Astrocyte of the spinal cord (primary cell): ENCODE data around the gene MREG.
"Not testable (repeated sequence)": the region's sequence is repeated elsewhere in the genome, so short reads cannot be mapped to it uniquely, and the experiment has no call there.

ENCODE experiments used
- DNase-seq: peaks from one replicate; pipeline ENCODE4 v3.0.0; 2011; ENCODE audit warnings: low read depth, low spot score
- H3K4me3 ChIP-seq: 2 replicates; pipeline ENCODE4 v1.5.1; 2011; ENCODE audit warnings: low read depth, mild to moderate bottlenecking, low read length, moderate library complexity
- in situ Hi-C: cut with HindIII; loops from 2 replicates; pipeline ENCODE4 v1.10.0; 2017; ENCODE audit warnings: low sequenced_read_pairs
- TF ChIP-seq, protein P1 (sequence below): IDR thresholded peaks from 2 replicates; pipeline ENCODE4 v1.5.1; 2012; ENCODE audit warnings: low read depth, mild to moderate bottlenecking, low read length, inconsistent platforms

MREG gene

DNA sequence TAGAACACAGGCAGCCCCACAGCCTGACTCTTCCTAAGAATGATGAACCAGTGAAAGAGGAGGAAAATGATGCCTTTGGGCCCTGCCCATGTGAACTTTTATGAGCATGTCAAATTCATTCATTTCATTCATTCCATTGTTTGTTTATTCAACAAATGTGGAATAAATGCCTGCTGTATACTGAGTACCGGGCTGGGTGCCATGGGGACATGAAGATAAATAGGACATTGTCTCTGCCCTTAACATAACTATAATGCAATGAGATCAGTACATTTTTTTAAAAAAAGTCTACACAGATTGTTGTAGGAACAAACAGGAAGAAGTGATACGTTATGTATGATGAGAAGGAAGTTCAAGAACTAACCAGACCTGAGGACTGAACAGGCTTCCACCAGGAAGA lies 14.7 kb downstream of the MREG start:
- in situ Hi-C loops, result no loop called here
- no peak for DNase-seq
- TF ChIP-seq, protein P1, sequence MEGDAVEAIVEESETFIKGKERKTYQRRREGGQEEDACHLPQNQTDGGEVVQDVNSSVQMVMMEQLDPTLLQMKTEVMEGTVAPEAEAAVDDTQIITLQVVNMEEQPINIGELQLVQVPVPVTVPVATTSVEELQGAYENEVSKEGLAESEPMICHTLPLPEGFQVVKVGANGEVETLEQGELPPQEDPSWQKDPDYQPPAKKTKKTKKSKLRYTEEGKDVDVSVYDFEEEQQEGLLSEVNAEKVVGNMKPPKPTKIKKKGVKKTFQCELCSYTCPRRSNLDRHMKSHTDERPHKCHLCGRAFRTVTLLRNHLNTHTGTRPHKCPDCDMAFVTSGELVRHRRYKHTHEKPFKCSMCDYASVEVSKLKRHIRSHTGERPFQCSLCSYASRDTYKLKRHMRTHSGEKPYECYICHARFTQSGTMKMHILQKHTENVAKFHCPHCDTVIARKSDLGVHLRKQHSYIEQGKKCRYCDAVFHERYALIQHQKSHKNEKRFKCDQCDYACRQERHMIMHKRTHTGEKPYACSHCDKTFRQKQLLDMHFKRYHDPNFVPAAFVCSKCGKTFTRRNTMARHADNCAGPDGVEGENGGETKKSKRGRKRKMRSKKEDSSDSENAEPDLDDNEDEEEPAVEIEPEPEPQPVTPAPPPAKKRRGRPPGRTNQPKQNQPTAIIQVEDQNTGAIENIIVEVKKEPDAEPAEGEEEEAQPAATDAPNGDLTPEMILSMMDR, result no peak
- no peak overlapping the region for H3K4me3 ChIP-seq

DNA sequence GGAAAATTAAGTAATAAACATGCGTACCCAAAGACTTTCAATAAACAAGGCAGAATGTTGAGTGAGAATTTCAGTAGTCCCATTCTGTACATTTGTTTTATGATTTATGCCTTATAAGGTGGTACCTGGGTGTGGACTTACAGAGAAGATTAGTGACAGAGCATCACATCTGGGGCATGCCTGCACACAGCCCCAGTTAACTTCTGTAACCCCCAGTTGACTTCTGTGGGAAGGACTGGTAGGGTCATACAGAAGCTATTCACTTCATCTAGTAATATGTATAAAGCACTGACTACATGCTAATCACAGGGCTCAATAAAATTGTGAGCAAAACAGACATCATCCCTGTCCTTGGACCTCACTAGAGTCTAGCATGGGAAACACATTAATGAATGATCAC lies 16.1 kb downstream of the MREG start:
- no peak overlapping the region for H3K4me3 ChIP-seq
- DNase-seq, result no peak
- TF ChIP-seq, protein P1, result no peak
- in situ Hi-C loops, result no loop called here

DNA sequence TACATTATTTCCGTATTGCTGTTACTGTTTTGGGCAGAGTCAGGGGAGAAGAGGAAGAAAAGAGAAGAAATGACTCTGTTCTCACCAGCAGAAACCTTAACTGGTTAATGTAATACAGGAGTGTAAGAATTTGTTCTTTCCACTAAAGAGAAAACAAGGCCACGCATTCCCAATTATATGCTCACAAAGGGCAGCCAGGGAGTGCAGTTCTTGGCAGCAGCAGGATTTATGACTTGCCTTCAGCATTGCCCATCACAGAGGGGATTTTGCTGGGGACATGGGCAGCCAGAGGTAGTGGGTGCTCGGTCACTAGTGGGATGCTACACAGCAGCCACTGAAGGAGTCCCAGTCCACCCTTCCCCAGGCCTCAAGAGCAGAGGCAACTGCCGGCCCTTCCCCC lies 18.4 kb downstream of the MREG start:
- peak; percentile 46 for DNase-seq
- H3K4me3 ChIP-seq, result no peak overlapping the region
- in situ Hi-C loops, result no loop called here
- TF ChIP-seq, protein P1, result no peak

DNA sequence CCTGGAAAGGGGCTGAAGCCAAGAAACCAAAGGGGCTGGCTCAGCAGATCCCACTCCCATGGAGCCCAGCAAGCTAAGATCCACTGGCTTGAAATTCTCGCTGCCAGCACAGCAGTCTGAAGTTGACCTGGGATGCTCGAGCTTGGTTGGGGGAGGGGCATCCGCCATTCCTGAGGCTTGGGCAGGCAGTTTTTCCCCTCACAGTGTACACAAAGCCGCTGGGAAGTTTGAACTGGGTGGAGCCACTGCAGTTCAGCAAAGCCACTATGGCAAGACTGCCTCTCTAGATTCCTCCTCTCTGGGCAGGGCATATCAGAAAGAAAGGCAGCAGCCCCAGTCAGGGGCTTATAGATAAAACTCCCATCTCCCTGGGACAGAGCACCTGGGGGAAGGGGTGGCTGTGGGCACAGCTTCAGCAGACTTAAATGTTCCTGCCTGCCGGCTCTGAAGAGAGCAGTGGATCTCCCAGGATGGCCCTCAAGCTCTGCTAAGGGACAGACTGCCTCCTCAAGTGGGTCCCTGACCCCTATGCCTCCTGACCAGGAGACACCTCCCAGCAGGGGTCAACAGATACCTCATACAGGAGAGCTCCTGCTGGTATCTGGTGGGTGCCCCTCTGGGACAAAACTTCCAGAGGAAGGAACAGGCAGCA lies 24.7 kb downstream of the MREG start:
- in situ Hi-C loops, DNase-seq, H3K4me3 ChIP-seq: not testable (repeated sequence)

DNA sequence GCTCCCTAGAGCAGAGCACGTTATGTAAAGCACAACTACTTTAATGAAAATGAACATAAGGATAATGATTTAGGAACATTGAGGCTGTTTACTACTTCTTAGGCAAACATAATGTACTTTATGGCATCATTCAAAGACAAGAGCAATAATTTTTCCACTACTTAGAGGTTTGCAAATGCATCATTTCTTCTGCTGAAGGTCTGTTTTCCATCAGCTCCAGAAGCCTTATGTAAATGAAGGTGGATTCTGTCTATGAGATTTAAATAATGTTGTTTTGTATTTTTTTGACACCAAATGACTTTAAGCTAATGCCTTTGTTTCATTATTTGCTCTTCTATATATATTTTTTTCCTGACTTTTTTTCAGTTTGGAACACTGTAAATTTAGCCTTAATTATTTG lies 28.1 kb downstream of the MREG start:
- no peak for DNase-seq
- TF ChIP-seq, protein P1, result no peak
- in situ Hi-C loops, result no loop called here
- no peak overlapping the region for H3K4me3 ChIP-seq

DNA sequence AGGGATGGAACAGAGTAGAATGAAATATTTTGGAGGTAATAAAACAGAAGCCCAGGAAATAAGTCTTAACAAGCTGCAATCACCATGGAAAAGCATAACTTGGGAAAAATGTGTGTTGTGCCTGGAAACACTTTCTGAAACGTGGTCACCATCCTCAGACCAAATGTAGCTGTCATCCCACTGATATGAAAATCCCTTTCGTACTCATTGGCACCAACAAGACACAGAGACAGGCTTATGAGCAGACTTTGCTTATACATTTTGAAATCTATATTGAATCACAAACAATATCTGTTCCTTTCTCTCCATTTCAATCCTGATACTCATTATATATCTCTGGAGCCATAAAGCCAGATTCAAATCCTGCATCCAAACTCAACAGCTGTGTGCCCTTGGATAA lies 28.7 kb downstream of the MREG start:
- DNase-seq, result no peak
- in situ Hi-C loops, result no loop called here
- no peak overlapping the region for H3K4me3 ChIP-seq
- TF ChIP-seq, protein P1, result no peak

DNA sequence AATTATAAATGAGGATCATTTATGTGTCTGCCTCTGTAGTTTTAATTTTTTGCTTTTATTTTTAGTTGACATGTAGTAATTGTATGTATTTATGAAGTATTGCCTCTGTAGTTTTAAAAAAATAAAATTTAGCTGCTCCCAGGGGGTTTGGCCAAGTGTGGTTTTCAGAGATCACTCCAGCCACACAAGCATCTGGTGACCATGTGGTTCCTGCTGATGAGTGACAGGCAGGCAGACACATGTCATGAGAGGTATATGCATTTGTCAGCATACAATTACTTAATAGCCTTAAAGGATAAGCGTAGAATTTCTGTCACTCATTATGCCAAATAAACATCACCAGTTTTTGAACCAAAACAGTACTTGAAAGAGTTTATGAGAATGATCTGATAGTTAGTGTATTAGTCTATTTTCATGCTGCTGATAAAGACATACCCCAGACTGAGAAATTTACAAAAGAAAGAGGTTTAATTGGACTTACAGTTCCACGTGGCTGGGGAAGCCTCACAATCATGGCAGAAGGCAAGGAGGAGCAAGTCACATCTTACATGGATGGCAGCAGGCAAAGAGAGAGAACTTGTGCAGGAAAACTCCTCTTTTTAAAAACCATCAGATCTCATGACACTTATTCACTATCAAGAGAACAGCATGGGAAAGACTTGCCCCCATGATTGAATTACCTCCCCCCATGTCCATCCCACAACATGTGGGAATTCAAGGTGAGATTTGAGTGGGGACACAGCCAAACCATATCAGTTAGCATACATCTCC lies 29.6 kb downstream of the MREG start:
- TF ChIP-seq, protein P1, result no peak
- in situ Hi-C loops, result no loop called here
- no peak for DNase-seq
- H3K4me3 ChIP-seq, result no peak overlapping the region
